AG04449 (cell line): ENCODE measurements around the gene MAP1S.
"Not testable (repeated sequence)": the region's sequence is repeated elsewhere in the genome, so short reads cannot be mapped to it uniquely, and the experiment has no call there.

Source experiments
- CTCF ChIA-PET: fragments of 350-600 bp; formaldehyde crosslinking; extraction: SDS; loops from one replicate; lab custom pipeline; 2021; ENCODE audit warnings: antibody characterized with exemption; lab: Yijun Ruan, JAX
- POLR2A ChIA-PET: fragments of 400-600, 350-600 bp; formaldehyde crosslinking; extraction: SDS; loops from one replicate; lab custom pipeline; 2020; ENCODE audit warnings: antibody characterized with exemption, inconsistent platforms; lab: Yijun Ruan, JAX
- DNase-seq: peaks from one replicate; pipeline ENCODE4 v3.0.0-alpha.2; 2010; ENCODE audit warnings: low read depth, low spot score
- H3K4me3 ChIP-seq: 2 replicates; pipeline ENCODE4 v1.5.1; 2011; ENCODE audit warnings: low read depth, mild to moderate bottlenecking, control low read depth, low read length
- CTCF ChIP-seq: IDR thresholded peaks from one replicate; pipeline ENCODE4 v1.5.1; 2011; ENCODE audit warnings: mild to moderate bottlenecking, moderate library complexity, low read length, control low read depth, inconsistent platforms; ENCODE audit not compliant: insufficient read depth; ENCODE audit errors: missing control alignments

Gene MAP1S

GRCh38 chr19:17770613-17771012 is 51.3 kb downstream of the MAP1S start:
- no peak for TF ChIP-seq CTCF
- ChIA-PET POLR2A (no interaction called here), CTCF (no interaction called here)
- H3K4me3 ChIP-seq, result no peak overlapping the region
- no peak for DNase-seq

GRCh38 chr19:17772172-17772571 is 52.9 kb downstream of the MAP1S start:
- no peak for DNase-seq
- CTCF ChIA-PET, result interaction anchor here (1.2 kb wide), 1 partner anchor 18 kb away, joined by 4 read pairs; no protein-coding TSS in a partner anchor

GRCh38 chr19:17775245-17775927 is 56.1 kb downstream of the MAP1S start:
- ChIA-PET POLR2A (no interaction called here), CTCF (interaction anchor here (0.7 to 2.5 kb wide), 8 partner anchors 9 to 279 kb away, joined by 3 to 16 read pairs (median 4); no protein-coding TSS in a partner anchor)
- no peak for DNase-seq
- peak; percentile 63 for TF ChIP-seq CTCF
- H3K4me3 ChIP-seq, result no peak overlapping the region

More at GRCh38 chr19:17772172-17772571, 52.9 kb downstream of the MAP1S start:
- TF ChIP-seq CTCF, result no peak
- H3K4me3 ChIP-seq, result no peak overlapping the region
- POLR2A ChIA-PET, result no interaction called here

- DNase-seq, result no peak
- H3K4me3 ChIP-seq, result no peak overlapping the region
- ChIA-PET POLR2A (no interaction called here), CTCF (interaction anchor here (1.0 to 2.5 kb wide), 6 partner anchors 10 to 280 kb away, joined by 3 to 16 read pairs (median 4); no protein-coding TSS in a partner anchor)
- no peak for TF ChIP-seq CTCF
These were observed 56.9 kb downstream of the MAP1S start for GRCh38 chr19:17775991-17776803.

GRCh38 chr19:17777840-17778239 is 58.6 kb downstream of the MAP1S start:
- POLR2A ChIA-PET, H3K4me3 ChIP-seq, DNase-seq: not testable (repeated sequence)
- CTCF ChIA-PET, result interaction anchor here (0.9 to 1.5 kb wide), 3 partner anchors 9 to 22 kb away, joined by 4 to 5 read pairs (median 5); no protein-coding TSS in a partner anchor

- ChIA-PET POLR2A (no interaction called here), CTCF (interaction anchor here (1.3 kb wide), 1 partner anchor 9 kb away, joined by 4 read pairs; no protein-coding TSS in a partner anchor)
- peak overlapping the region; percentile 29 for H3K4me3 ChIP-seq
- DNase-seq, result no peak
- TF ChIP-seq CTCF, result no peak
These were observed 59.1 kb downstream of the MAP1S start for GRCh38 chr19:17778251-17778967.
